GM12873 (cell line): ENCODE results near the gene DMRT3.

ENCODE experiments used
- TF ChIP-seq, protein P1 (sequence below): IDR thresholded peaks from 2 replicates; pipeline ENCODE4 v1.5.1; 2012; ENCODE audit warnings: low read depth, mild to moderate bottlenecking, moderate library complexity, low read length, control low read depth; ENCODE audit not compliant: insufficient read depth; ENCODE audit errors: missing control alignments

DMRT3 gene

DNA sequence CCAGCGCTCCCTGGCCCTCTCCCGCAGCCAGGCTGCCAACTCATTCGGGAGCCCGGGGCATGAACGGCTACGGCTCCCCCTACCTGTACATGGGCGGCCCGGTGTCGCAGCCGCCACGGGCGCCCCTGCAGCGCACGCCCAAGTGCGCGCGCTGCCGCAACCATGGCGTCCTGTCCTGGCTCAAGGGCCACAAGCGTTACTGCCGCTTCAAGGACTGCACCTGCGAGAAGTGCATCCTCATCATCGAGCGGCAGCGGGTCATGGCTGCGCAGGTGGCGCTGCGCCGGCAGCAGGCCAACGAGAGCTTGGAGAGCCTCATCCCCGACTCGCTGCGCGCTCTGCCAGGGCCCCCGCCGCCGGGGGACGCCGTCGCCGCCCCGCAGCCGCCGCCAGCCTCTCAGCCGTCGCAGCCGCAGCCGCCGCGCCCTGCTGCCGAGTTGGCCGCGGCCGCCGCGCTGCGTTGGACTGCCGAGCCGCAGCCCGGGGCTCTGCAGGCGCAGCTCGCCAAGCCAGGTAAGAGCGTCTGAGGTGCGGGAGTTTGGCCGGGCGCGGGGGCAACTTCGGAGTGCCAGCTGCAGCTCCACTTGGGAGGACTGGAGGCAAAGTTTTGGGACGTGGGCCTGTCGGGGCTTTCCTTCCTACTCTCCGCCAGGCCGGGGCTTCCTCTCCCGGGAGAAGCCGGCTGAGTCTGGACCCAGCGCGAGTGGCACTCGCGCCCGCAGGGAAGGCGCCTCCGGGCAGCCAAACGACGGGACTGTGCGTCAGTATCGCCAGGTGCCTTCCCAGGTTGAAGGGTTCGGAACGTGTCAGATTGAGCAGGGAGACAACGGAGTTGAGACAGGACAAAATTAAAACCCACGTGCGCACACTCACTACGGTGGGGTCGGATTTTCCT is 735 bp downstream of the DMRT3 start:
- TF ChIP-seq, protein P1, sequence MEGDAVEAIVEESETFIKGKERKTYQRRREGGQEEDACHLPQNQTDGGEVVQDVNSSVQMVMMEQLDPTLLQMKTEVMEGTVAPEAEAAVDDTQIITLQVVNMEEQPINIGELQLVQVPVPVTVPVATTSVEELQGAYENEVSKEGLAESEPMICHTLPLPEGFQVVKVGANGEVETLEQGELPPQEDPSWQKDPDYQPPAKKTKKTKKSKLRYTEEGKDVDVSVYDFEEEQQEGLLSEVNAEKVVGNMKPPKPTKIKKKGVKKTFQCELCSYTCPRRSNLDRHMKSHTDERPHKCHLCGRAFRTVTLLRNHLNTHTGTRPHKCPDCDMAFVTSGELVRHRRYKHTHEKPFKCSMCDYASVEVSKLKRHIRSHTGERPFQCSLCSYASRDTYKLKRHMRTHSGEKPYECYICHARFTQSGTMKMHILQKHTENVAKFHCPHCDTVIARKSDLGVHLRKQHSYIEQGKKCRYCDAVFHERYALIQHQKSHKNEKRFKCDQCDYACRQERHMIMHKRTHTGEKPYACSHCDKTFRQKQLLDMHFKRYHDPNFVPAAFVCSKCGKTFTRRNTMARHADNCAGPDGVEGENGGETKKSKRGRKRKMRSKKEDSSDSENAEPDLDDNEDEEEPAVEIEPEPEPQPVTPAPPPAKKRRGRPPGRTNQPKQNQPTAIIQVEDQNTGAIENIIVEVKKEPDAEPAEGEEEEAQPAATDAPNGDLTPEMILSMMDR = no peak

DNA sequence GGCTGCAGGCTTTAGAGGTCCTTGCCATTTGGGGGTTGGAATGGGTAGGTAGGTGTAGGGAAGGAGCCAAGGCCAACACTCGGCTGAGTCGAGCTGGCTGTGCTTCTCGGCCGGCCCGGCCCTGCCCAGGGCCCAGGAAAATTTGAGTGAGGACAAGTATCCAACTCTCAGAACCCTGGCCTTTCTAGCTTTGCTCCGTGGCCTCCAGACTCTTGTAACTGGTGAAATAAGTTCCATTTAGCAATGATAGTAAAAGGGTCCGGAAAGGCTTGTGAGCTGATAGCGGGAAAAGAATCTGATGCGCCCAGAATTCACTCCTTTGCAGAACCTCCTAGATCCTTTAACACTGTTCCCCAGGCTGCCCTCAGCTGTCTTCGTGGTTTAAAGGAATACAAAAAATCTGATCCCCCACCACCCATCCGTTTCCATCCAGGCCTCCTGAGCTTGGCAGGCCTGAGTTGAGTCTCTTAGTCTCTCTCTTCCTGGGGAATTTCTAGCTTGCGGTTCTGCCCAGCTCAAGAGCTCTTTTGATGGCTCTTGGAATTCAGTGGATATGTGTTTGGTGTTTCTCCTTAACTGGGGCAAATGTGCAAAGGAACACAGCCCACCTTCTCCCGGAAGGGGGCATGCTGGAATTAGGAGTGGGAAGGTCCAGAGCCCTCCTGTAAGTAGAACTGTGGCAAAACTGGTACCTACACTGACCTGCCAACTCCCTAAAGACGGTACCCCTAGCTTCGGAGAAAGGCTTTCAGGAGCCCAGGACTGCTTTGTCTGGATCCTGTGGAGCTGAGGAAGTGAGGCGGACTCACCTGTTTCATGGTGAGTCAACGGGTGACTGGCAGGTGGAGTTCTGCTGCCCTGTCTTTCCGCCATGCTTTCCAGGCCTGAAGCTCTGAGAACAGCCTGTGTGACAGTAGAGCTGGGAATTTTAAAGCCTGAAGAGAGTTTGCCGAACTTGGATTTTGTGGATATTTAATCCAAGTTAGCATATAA is 1.7 kb downstream of the DMRT3 start:
- TF ChIP-seq, protein P1 = no peak

DNA sequence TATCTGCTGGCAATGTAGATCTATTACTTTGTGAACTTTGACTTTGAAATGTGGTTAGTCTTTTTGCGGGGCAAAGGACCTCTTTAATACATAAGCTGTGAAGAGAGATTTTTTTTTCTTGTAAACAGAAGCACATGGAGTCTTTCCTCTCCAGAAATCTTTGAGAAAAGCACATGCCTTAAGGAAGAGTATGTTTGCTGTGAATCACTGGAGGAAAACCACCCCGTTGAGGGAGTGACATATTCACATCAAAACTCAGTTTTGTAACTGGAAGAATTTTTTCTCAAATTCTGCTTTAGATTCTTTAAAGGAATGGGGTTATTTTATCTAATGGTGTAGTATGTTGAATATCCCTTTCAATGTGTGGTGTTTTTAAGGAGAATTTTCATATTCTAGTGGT is 3.5 kb downstream of the DMRT3 start:
- TF ChIP-seq, protein P1 = no peak

DNA sequence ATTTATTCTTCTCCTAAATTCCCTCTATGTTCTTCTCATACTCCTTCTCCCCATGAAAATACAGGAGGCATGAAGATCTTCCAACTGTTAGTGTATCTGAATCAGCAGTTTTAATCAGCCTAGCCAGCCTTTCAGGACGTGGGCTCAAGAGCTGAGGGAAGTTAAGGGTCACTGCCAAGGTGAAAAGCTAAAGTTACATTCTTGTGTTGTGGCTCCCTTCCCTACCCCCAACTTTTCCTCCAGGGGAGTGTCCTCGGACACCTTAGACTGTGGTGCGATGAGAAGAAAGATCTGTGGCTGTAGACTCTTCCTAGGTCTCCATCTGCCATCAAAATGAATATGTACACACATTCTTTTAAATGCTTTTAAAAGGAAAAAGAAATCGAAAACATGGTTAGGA is 4.2 kb downstream of the DMRT3 start:
- TF ChIP-seq, protein P1 = no peak

DNA sequence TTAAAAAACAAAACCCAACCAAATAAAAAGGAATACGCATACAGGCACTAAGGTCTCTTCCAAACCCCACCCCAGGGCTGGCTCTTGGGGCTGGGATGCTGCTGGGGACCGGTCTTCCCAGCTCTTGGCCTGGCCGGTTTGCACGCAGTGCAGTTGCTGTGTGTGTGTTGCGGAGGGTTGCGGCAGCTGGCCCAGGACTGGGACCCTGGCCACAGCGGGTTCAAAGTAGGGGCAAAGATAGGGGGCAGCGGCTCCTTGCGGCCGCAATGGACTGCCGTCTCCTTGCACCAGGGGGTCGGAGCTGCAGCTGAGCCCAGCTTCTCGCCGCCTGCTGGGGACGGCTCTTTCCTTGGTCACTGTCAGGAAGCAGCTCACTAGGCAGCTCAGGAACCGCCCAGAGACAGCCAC is 5.0 kb downstream of the DMRT3 start:
- TF ChIP-seq, protein P1 = no peak

DNA sequence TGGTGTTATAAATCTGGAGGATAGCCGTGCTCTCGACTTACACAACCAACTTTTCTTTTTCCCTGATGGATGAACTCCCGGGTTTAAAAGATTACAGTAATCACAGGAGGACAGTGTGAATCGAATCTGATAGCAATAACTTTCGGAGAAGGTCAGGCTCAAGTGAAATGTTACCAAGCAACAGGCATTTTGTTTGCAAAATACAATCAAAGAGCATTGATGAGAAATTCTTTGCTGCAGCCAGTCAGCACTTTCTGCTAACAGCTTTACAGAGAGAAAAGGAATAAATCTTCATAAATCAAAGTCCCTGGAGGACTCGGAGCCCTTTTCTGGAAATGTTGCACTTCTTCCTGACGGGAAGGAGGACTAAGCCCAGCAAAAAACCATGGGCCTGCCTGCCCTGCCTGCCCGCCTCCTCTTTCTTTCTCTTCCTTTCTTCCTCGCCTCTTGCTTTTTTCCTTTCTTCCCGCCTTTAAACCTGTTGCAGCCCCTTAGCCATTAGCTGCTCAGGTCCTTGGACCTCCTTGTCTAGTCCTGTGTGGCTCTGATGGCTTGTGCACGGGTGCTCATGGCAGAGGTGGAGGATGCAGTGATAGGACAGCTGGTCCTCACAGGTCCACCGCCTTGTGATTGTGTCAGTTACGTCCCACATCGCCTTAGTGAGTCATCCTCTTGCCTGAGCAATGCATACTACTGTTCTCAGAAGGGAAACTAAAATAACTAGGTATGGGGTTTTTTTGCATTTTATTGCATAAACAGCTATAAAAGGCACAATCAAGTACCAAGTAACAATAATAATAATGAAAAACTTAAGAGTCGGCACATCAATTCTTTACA is 6.2 kb downstream of the DMRT3 start:
- TF ChIP-seq, protein P1 = no peak

DNA sequence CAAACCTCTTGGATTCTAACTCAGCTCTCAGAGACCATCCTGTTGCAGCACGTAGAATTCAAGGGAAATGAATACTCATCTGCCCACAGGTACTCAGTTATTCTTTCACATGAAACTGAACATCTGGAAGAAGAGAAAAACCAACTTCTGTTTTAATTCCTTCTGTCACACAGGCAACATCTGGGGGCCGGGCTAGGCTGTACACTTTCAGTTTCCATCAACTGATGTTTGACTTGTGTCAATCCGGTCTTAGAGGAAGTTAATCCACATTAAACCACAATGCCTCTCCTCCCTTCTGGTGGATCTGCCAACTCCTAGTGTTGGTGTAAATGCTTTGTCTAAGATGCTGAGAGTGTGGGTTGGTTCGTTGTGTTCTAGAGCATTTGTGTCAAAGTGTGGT is 17.6 kb downstream of the DMRT3 start:
- TF ChIP-seq, protein P1 = no peak
